Subcutaneous adipose tissue (tissue), 4 donors: ENCODE measurements around the gene FCRLA. TPM values are rescaled to one million over a fixed set of nuclear protein-coding genes. Genes with fewer than 3 reads are reported as not detected.
"Not testable (repeated sequence)": the region's sequence is repeated elsewhere in the genome, so short reads cannot be mapped to it uniquely, and the experiment has no call there.

ENCODE experiments used
- CTCF ChIP-seq: fragments of 450-650 bp; IDR thresholded peaks from one replicate; pipeline ENCODE4 v1.5.1; 2016; ENCODE audit warnings: low read depth, mild to moderate bottlenecking, control low read depth, antibody characterized with exemption, moderate library complexity
- total RNA-seq, 4 donors: library from RNA; depleted of rRNA; stranded (reverse); fragments of >200 nt; gene quantifications; one replicate each; pipeline ENCODE4 v1.1.0, GENCODE V29; 2016

The FCRLA gene, protein sequence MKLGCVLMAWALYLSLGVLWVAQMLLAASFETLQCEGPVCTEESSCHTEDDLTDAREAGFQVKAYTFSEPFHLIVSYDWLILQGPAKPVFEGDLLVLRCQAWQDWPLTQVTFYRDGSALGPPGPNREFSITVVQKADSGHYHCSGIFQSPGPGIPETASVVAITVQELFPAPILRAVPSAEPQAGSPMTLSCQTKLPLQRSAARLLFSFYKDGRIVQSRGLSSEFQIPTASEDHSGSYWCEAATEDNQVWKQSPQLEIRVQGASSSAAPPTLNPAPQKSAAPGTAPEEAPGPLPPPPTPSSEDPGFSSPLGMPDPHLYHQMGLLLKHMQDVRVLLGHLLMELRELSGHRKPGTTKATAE
- 1 to 10 TPM in 1 of 4 donors, not detected in 3; 1.5 TPM for total RNA-seq

DNA sequence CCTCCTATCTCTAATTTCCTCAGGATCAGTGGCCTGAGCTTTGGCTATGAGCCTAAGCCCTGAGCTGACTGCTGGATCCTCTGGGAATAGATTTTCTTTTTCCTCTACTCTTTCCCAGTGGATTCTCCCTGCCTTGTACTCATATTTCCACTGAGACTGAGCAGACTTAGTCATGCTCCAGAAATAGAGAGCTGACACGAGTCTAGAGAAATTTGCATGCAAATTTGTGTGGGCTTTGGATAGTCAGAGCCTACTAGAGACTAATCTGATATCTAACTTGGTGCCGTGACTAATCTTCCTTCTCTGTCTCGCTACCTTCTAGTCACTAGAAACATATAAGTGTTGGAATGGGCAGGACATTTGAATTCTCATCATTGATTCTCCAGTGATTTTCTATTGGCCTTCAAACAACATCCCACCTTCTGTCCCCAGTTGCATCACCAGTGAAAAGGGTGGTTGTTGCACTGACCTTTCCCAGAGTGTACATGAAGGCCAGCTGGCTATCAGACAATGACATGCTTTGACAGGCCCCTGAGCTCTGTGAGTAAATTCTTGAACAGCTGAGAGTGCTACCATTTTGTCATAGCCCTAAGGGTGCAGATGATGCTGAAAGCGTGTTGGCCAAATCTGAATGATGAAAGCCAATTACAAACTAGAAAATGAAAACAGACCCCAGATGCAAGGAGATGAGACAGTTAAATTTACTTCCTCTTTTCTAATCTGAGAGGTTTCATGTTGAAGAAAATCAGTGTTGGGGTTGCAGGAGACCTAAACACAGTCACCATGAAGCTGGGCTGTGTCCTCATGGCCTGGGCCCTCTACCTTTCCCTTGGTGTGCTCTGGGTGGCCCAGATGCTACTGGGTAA lies at the start of gene FCRLA:
TSS of gene FCRLA (plus strand) at position 748 of the 866 bp plus-strand sequence. CDS start at position 784, 36 bp downstream.
- no peak for TF ChIP-seq CTCF

DNA sequence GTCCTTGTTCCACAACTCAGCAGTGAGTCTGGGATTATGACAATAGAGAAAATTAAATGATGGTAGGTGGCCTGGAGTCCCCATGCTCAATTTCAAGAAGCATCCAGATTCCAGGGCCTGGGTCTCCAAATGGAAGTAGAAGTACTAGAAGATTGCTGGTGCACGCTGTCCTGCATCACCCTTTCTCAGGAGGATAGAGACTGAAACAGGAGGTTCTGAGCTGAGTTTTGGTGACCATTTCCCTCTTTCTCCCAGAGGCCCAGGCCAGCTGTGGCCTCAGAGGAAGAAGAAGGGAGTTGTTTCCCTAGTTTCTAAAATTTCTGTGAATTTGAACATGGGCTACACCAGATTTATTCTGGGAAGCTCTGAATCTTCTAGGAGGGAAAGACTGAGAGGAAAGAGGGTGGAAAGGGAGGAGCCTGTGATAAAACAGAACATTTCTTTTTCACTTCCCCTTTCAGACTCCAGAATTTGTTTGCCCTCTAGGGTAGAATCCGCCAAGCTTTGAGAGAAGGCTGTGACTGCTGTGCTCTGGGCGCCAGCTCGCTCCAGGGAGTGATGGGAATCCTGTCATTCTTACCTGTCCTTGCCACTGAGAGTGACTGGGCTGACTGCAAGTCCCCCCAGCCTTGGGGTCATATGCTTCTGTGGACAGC lies 44.2 kb upstream of the FCRLA start, which contains the start of gene FCGR2B:
TSS of gene FCGR2B (plus strand) at position 460 of the 656 bp plus-strand sequence. CDS start at position 559, 99 bp downstream.
- TF ChIP-seq CTCF, result not testable (repeated sequence)

DNA sequence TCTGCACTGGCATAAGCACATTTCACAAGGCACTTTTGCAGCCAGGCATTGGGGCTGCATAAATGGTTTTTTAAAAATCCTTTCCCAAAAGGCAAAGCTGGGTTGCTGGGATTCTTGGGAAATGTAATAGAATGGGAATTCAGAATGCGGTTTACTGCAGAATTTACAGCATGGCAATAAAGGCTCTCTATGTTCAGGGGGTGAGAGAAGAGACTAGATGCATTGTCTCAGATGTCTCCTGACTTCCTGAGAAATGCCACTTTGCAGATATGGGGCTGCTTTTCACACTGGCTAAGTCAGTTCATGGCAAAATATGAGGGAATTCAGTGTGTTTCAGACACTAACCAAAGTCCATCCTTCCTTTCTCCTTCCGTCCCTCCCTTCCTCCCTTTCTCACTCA lies 30.6 kb upstream of the FCRLA start:
- no peak for TF ChIP-seq CTCF

GRCh38 chr1:161676958-161677689 lies 29.9 kb upstream of the FCRLA start:
- no peak for TF ChIP-seq CTCF

DNA sequence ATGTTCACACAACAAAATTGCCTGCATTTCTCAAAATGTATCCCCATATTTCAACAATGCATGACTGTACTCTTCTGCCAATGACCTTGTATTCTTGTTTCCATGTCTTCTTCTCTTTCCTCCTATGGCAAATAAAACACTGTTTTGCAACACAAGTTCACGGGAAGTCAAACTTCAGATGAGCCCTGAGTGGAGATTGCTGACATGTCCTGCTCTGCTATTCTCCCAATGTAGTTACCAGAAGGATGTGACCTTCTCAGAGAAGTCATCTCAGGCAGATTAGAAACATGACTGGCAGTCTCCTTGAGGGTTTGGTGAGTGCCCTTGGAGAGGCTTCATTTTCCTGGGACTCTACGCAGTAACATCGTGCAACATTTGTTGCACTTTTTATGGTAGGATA lies 28.5 kb upstream of the FCRLA start:
- TF ChIP-seq CTCF, result no peak

DNA sequence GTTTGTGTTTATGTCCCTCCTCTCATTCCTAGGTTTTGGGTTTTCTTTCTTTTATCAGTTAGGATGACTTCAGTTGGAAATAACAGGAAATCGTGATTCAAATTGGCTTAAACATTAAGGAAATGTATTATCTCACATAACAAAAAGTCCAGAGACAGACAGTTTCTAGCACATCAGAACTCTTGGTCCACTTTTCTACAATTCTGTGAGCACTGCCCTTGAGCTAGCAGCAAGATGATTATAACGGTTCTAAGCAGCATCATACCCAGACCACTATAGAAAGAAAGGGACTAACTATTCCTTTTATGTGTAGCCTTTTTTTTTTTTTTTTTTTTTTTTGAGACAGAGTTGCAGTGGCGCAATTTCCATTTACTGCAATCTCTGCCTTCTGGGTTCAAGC lies 25.1 kb upstream of the FCRLA start:
- no peak for TF ChIP-seq CTCF
